HepG2 (cell line): ENCODE data around the gene PRSS8. TPM values are rescaled to one million over a fixed set of nuclear protein-coding genes. Genes with fewer than 3 reads are reported as not detected.

Source experiments
- DZIP1 ChIP-seq: sonication (generic); formaldehyde crosslinking; IDR thresholded peaks from 2 replicates; pipeline ENCODE4 v1.5.0; 2020; ENCODE audit warnings: mild to moderate bottlenecking, missing genetic modification reagents
- GTF2F1 ChIP-seq: fragments of 150-350 bp; IDR thresholded peaks from 2 replicates; pipeline ENCODE4 v1.6.1; 2014; ENCODE audit warnings: low read length
- HDAC1 ChIP-seq: sonication (generic); formaldehyde crosslinking; IDR thresholded peaks from 2 replicates; pipeline ENCODE4 v1.5.1; 2020; ENCODE audit warnings: mild to moderate bottlenecking, missing genetic modification reagents
- HNF4G ChIP-seq, 2 experiments: sonication (generic) in 1 of 2; formaldehyde crosslinking in 1 of 2; IDR thresholded peaks; 2 replicates each; pipeline versions ENCODE4 v1.4.0 to v1.6.1; 2011 to 2020; ENCODE audit warnings: borderline replicate concordance in 2 of 2, low read depth in 2 of 2, mild to moderate bottlenecking in 2 of 2, low read length in 1 of 2, missing genetic modification reagents in 1 of 2, moderate library complexity in 1 of 2
- NCOR1 ChIP-seq: fragments of 200-600 bp; sonication (generic); IDR thresholded peaks from 2 replicates; pipeline ENCODE4 v1.7.0; 2017; ENCODE audit warnings: antibody characterized with exemption, low read length, borderline replicate concordance
- NFIC ChIP-seq: IDR thresholded peaks from 2 replicates; pipeline ENCODE4 v1.6.1; 2012; ENCODE audit warnings: mild to moderate bottlenecking, low read length, inconsistent platforms
- NR2F1 ChIP-seq, 2 experiments: fragments of 450-650 bp in 1 of 2; formaldehyde crosslinking in 1 of 2; IDR thresholded peaks; 2 replicates each; pipeline versions ENCODE4 v1.5.0 to v1.6.1; 2016 to 2020; ENCODE audit warnings: mild to moderate bottlenecking in 1 of 2, missing compliant biosample characterization in 1 of 2, missing genetic modification reagents in 1 of 2, moderate library complexity in 1 of 2
- PPARG ChIP-seq: conservative IDR thresholded peaks from 2 replicates; pipeline ENCODE4 v1.6.1; 2016; ENCODE audit warnings: missing biosample characterization, missing genetic modification reagents
- PTBP1 ChIP-seq: fragments of 200-400 bp; formaldehyde crosslinking; IDR thresholded peaks from 2 replicates; pipeline ENCODE4 v1.6.1; 2018; ENCODE audit warnings: low read length, low read depth; ENCODE audit not compliant: poor library complexity, severe bottlenecking
- ZFAT ChIP-seq: sonication (generic); formaldehyde crosslinking; conservative IDR thresholded peaks from 2 replicates; pipeline ENCODE4 v1.8.1; 2023; ENCODE audit warnings: missing genetic modification reagents, inconsistent platforms
- ZNF124 ChIP-seq: sonication (generic); formaldehyde crosslinking; IDR thresholded peaks from 2 replicates; pipeline ENCODE4 v1.4.0; 2020; ENCODE audit warnings: missing genetic modification reagents
- ZNF280D ChIP-seq: sonication (generic); formaldehyde crosslinking; IDR thresholded peaks from 2 replicates; pipeline ENCODE4 v1.5.1; 2020; ENCODE audit warnings: mild to moderate bottlenecking, missing genetic modification reagents
- ZNF292 ChIP-seq: sonication (generic); formaldehyde crosslinking; IDR thresholded peaks from 2 replicates; pipeline ENCODE4 v1.8.1; 2022; ENCODE audit warnings: mild to moderate bottlenecking, low read depth, missing genetic modification reagents, borderline replicate concordance
- ZNF766 ChIP-seq: sonication (generic); formaldehyde crosslinking; IDR thresholded peaks from 2 replicates; pipeline ENCODE4 v1.5.0; 2020; ENCODE audit warnings: missing genetic modification reagents, borderline replicate concordance
- ZNF883 ChIP-seq: sonication (generic); formaldehyde crosslinking; IDR thresholded peaks from 2 replicates; pipeline ENCODE4 v1.5.1; 2020; ENCODE audit warnings: mild to moderate bottlenecking, missing genetic modification reagents; ENCODE audit errors: not compliant biosample characterization
- polyA plus RNA-seq, 8 experiments: library from polyadenylated mRNA; depleted of rRNA in 3 of 8; stranded (reverse) in 7 of 8; unstranded in 1 of 8; fragments of >200 nt; fragmentation: Illumina TruSeq in 4 of 8; extraction: Trizol in 4 of 8; gene quantifications; 2 replicates each; pipeline versions ENCODE4 v1.2.1 to v1.2.3, GENCODE V29; 2011 to 2016; ENCODE audit warnings: low read depth in 4 of 8, missing spikeins in 1 of 8, mixed read lengths in 1 of 8; ENCODE audit not compliant: insufficient read depth in 1 of 8
- total RNA-seq, 5 experiments: library from RNA; depleted of rRNA; stranded (reverse); fragments of >200 nt; fragmentation: Illumina TruSeq; extraction: Trizol; gene quantifications; 2 replicates each; pipeline ENCODE4 v1.2.3, GENCODE V29; 2016; ENCODE audit warnings: low read depth in 1 of 5
- TF ChIP-seq, protein P1 (sequence below): sonication (generic); formaldehyde crosslinking; IDR thresholded peaks from 2 replicates; pipeline ENCODE4 v1.4.0; 2020; ENCODE audit warnings: low read depth, mild to moderate bottlenecking, missing genetic modification reagents

The PRSS8 gene
- total and polyA plus RNA-seq, 2 of the 13 experiments (the other 11 are each of a cell fraction or from before 2014, with no cell fraction given): 2.6 to 7.2 TPM

- TF ChIP-seq PPARG (CRISPR knock-in tag): 0 out of 2 replicates have a peak, but pooled peaks have one; percentile 34
- no peak for TF ChIP-seq NFIC
- peak; percentile 78 for TF ChIP-seq ZNF883 (CRISPR knock-in tag)
- TF ChIP-seq ZNF292 (CRISPR knock-in tag): no peak
- TF ChIP-seq HNF4G (IDR thresholded peaks at IDR 0.05; ENCODE audit: borderline replicate concordance, low read depth, low read length): no peak
- TF ChIP-seq HNF4G (CRISPR knock-in tag; IDR thresholded peaks at IDR 0.05; ENCODE audit: borderline replicate concordance, low read depth): no peak
- no peak for TF ChIP-seq GTF2F1
- no peak for TF ChIP-seq ZFAT (CRISPR knock-in tag)
- peak; percentile 31 for TF ChIP-seq ZNF766 (CRISPR knock-in tag)
- TF ChIP-seq PTBP1: no peak
- peak; percentile 94; the same call in 1 of the 2 replicates for TF ChIP-seq ZNF124 (CRISPR knock-in tag)
- TF ChIP-seq NCOR1: no peak
- TF ChIP-seq DZIP1 (CRISPR knock-in tag): peak; percentile 83; the same call in 1 of the 2 replicates
- TF ChIP-seq ZNF280D (CRISPR knock-in tag): no peak
- TF ChIP-seq, protein P1, sequence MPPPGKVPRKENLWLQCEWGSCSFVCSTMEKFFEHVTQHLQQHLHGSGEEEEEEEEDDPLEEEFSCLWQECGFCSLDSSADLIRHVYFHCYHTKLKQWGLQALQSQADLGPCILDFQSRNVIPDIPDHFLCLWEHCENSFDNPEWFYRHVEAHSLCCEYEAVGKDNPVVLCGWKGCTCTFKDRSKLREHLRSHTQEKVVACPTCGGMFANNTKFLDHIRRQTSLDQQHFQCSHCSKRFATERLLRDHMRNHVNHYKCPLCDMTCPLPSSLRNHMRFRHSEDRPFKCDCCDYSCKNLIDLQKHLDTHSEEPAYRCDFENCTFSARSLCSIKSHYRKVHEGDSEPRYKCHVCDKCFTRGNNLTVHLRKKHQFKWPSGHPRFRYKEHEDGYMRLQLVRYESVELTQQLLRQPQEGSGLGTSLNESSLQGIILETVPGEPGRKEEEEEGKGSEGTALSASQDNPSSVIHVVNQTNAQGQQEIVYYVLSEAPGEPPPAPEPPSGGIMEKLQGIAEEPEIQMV: peak; percentile 21; the same call in 1 of the 2 replicates
- peak; percentile 90 for TF ChIP-seq HDAC1 (CRISPR knock-in tag)
- TF ChIP-seq NR2F1 (CRISPR knock-in tag; IDR thresholded peaks at IDR 0.05): no peak
Measured at GRCh38 chr16:31108035-31108793, 27.3 kb downstream of the PRSS8 start, which contains the start of gene BCKDK (continued).
